Neuronal stem cell (in vitro differentiated cells): Measurements from ENCODE around the gene IDH3B.
A peak's percentile ranks its signal among the peaks of the same experiment; 100 is the strongest.

ENCODE experiments used
- DNase-seq: peaks from one replicate; pipeline ENCODE4 v3.0.0-alpha.2; 2013; ENCODE audit warnings: low spot score
- H2AFZ ChIP-seq: one replicate; pipeline ENCODE4 v1.6.1; 2013; ENCODE audit warnings: mild to moderate bottlenecking, low read length, inconsistent platforms
- H2AK5ac ChIP-seq: 2 replicates; pipeline ENCODE4 v1.6.1; 2013; ENCODE audit warnings: low read depth, mild to moderate bottlenecking, inconsistent platforms, low read length, moderate library complexity, mixed read lengths
- H2BK120ac ChIP-seq: 2 replicates; pipeline ENCODE4 v1.6.1; 2013; ENCODE audit warnings: low read depth, mild to moderate bottlenecking, inconsistent platforms, low read length, moderate library complexity, mixed read lengths
- H2BK12ac ChIP-seq: one replicate; pipeline ENCODE4 v1.6.1; 2013; ENCODE audit warnings: low read length, inconsistent platforms
- H2BK15ac ChIP-seq: 2 replicates; pipeline ENCODE4 v1.6.1; 2013; ENCODE audit warnings: mild to moderate bottlenecking, low read length, inconsistent platforms, mixed read lengths
- H2BK5ac ChIP-seq: one replicate; pipeline ENCODE4 v1.6.1; 2013; ENCODE audit warnings: inconsistent platforms, mild to moderate bottlenecking, low read length, moderate library complexity
- H3K14ac ChIP-seq: one replicate; pipeline ENCODE4 v1.6.1; 2013; ENCODE audit warnings: low read length, inconsistent platforms
- H3K18ac ChIP-seq: 2 replicates; pipeline ENCODE4 v1.6.1; 2013; ENCODE audit warnings: low read length, inconsistent platforms
- H3K23ac ChIP-seq: 2 replicates; pipeline ENCODE4 v1.6.1; 2013; ENCODE audit warnings: low read depth, mild to moderate bottlenecking, mixed read lengths, low read length, inconsistent platforms; ENCODE audit not compliant: poor library complexity
- H3K27ac ChIP-seq: replicated peaks from 3 replicates; pipeline ENCODE4 v1.5.1; 2013; ENCODE audit warnings: low read length, inconsistent platforms
- H3K27me3 ChIP-seq, 3 experiments: 2 replicates each; pipeline ENCODE4 v1.6.1; 2013; ENCODE audit warnings: low read length in 3 of 3, mild to moderate bottlenecking in 2 of 3, inconsistent platforms in 1 of 3, low read depth in 1 of 3, mixed read lengths in 1 of 3, moderate library complexity in 1 of 3; ENCODE audit not compliant: control insufficient read depth in 3 of 3, insufficient read depth in 3 of 3
- H3K36me3 ChIP-seq, 2 donors: replicated peaks in 1 of 2; 2 replicates each; pipeline ENCODE4 v1.6.1; 2013; ENCODE audit warnings: low read length in 2 of 2; ENCODE audit not compliant: control insufficient read depth in 2 of 2, insufficient read depth in 2 of 2
- H3K4ac ChIP-seq: 2 replicates; pipeline ENCODE4 v1.6.1; 2013; ENCODE audit warnings: inconsistent platforms, mild to moderate bottlenecking, low read length, moderate library complexity
- H3K4me1 ChIP-seq, 2 donors: 1 replicate in 1 of 2; 2 replicates in 1 of 2; pipeline ENCODE4 v1.6.1; 2013; ENCODE audit warnings: low read length in 2 of 2, low read depth in 1 of 2; ENCODE audit not compliant: control insufficient read depth in 2 of 2, insufficient read depth in 1 of 2
- H3K4me2 ChIP-seq: one replicate; pipeline ENCODE4 v1.6.1; 2013; ENCODE audit warnings: mild to moderate bottlenecking, low read length, inconsistent platforms; ENCODE audit not compliant: insufficient read depth, poor library complexity, severe bottlenecking
- H3K4me3 ChIP-seq, 2 donors: 2 replicates each; pipeline ENCODE4 v1.5.1; 2013; ENCODE audit warnings: low read length in 2 of 2, mild to moderate bottlenecking in 2 of 2, inconsistent platforms in 1 of 2, moderate library complexity in 1 of 2
- H3K79me1 ChIP-seq: one replicate; pipeline ENCODE4 v1.6.1; 2013; ENCODE audit warnings: low read depth, mild to moderate bottlenecking, inconsistent platforms, low read length, moderate library complexity
- H3K9ac ChIP-seq: one replicate; pipeline ENCODE4 v1.6.1; 2013; ENCODE audit warnings: mild to moderate bottlenecking, low read depth, low read length, inconsistent platforms; ENCODE audit not compliant: poor library complexity
- H3K9me3 ChIP-seq, 2 donors: replicated peaks in 1 of 2; 2 replicates each; pipeline versions ENCODE3 to v1.6.1; 2013; ENCODE audit warnings: low read length in 2 of 2, mild to moderate bottlenecking in 2 of 2, inconsistent platforms in 1 of 2, low read depth in 1 of 2, mixed read lengths in 1 of 2, moderate library complexity in 1 of 2; ENCODE audit not compliant: control insufficient read depth in 2 of 2, insufficient read depth in 1 of 2
- H4K8ac ChIP-seq: one replicate; pipeline ENCODE4 v1.6.1; 2013; ENCODE audit warnings: low read depth, mild to moderate bottlenecking, inconsistent platforms, low read length, moderate library complexity
- H4K91ac ChIP-seq: one replicate; pipeline ENCODE4 v1.6.1; 2013; ENCODE audit warnings: low read length, low read depth, mild to moderate bottlenecking, inconsistent platforms; ENCODE audit not compliant: poor library complexity
- WGBS, 2 donors: extraction: QIAGEN DNeasy Blood & Tissue Kit; methylation state at CpG; one replicate each; pipeline ENCODE4 v1.1.7; 2013; ENCODE audit warnings: missing lambda C conversion rate in 2 of 2, mixed read lengths in 1 of 2; ENCODE audit not compliant: insufficient read length in 2 of 2, insufficient replicate concordance in 1 of 2; ENCODE audit errors: extremely low coverage in 2 of 2; 5-methylcytosine and 5-hydroxymethylcytosine counted together

The IDH3B gene

GRCh38 chr20:2708665-2709064 lies 44.6 kb upstream of the IDH3B start:
- H2BK5ac ChIP-seq = no peak overlapping the region
- WGBS, 2 donors = no CpG with 5 or more reads among the region's 9 CpGs
- no peak overlapping the region for H3K23ac ChIP-seq
- H3K4me1 ChIP-seq = peaks cover 0 to 24% of the 10 kb centered on the region in 2 donors
- no peak overlapping the region for H3K27ac ChIP-seq
- H3K18ac ChIP-seq = no peak overlapping the region
- no peak overlapping the region for H3K9ac ChIP-seq
- H3K79me1 ChIP-seq = no peaks in the 10 kb centered on the region
- H3K9me3 ChIP-seq = peaks cover 0 to 4% of the 10 kb centered on the region in 2 donors
- H2AFZ ChIP-seq = no peak overlapping the region
- H4K8ac ChIP-seq = no peak overlapping the region
- no peak for DNase-seq
- H3K4ac ChIP-seq = no peak overlapping the region
- H2AK5ac ChIP-seq = no peak overlapping the region
- H2BK15ac ChIP-seq = no peak overlapping the region
- no peak overlapping the region for H2BK12ac ChIP-seq
- H3K27me3 ChIP-seq = peaks cover 0 to 3% (median 0%) of the 10 kb centered on the region in 3 experiments
- H3K4me2 ChIP-seq = no peak overlapping the region
- H2BK120ac ChIP-seq = no peak overlapping the region
- H4K91ac ChIP-seq = no peak overlapping the region
- no peak overlapping the region for H3K14ac ChIP-seq
- no peaks in the 10 kb centered on the region for H3K36me3 ChIP-seq
- no peak overlapping the region for H3K4me3 ChIP-seq

DNA sequence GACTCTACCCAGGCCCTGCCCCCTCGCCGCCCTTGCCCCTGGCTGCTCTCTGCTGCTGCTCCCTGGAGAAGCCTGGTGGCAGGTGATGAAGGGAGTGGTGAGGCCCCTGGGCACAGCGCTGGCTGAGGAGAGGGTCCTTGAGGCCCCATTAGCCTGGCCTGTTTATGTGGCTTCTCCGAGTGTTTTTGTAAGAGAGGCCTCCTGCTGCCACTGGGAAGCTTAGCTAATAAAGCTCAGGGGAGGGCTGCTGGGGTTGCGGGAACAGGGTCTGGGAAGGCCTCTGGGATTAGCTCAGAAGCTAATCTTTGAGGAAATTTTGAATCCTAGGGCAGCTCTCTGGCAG lies 44.0 kb upstream of the IDH3B start:
- H3K4me3 ChIP-seq = no peak overlapping the region
- H3K14ac ChIP-seq = peak overlapping the region; percentile 94
- H2BK15ac ChIP-seq = peak overlapping the region; percentile 60
- H4K8ac ChIP-seq = no peak overlapping the region
- no peaks in the 10 kb centered on the region for H3K79me1 ChIP-seq
- H3K27me3 ChIP-seq = peaks cover 0 to 3% (median 0%) of the 10 kb centered on the region in 3 experiments
- peak overlapping the region; percentile 19 for H2BK5ac ChIP-seq
- H3K9ac ChIP-seq = no peak overlapping the region
- H2BK120ac ChIP-seq = peak overlapping the region; percentile 24
- no peak overlapping the region for H4K91ac ChIP-seq
- H3K4me1 ChIP-seq = peaks cover 0 to 24% of the 10 kb centered on the region in 2 donors
- no peak for DNase-seq
- no peak overlapping the region for H3K23ac ChIP-seq
- no peak overlapping the region for H2BK12ac ChIP-seq
- peaks cover 0 to 4% of the 10 kb centered on the region in 2 donors for H3K9me3 ChIP-seq
- H3K36me3 ChIP-seq = no peaks in the 10 kb centered on the region
- H3K18ac ChIP-seq = peak overlapping the region; percentile 59
- no peak overlapping the region for H3K27ac ChIP-seq
- no peak overlapping the region for H3K4me2 ChIP-seq
- no peak overlapping the region for H3K4ac ChIP-seq
- peak overlapping the region; percentile 82 for H2AK5ac ChIP-seq
- WGBS, 2 donors = no CpG with 5 or more reads among the region's 5 CpGs
- no peak overlapping the region for H2AFZ ChIP-seq

DNA sequence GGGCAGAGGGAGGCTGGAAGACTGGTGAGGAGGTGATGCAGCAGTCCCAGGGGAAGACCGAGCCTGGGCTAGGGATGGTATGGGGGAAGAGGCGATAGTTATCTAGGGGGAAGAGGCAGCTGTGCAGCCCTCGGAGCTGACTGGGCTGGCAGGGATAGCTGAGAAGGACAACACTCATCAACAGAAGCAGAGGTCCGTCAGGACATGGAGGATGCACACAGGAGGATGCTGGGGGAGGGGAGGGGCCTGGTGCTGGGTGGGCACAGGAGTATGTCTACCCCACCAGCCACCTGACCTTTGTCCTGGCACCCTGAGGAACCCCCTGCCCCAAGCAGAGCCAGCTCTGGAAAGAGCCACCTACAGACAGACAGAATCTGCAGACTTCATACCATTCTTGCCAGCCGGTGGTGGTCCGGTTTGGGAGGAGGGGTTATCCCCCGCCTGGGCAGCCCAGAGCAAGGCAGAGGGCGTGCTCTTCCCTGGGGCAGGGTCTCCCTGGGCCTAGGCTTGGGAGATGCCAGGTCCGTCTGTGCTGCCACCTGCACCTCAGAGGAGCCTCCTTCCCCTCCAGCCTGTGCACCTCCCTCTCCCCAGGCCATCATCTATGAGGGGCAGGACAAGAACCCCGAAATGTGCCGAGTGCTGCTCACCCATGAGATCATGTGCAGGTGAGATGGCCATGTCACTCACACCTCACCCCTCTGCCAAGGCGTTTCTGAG lies 43.5 kb upstream of the IDH3B start:
- Histone ChIP-seq H3K4me3 (no peak overlapping the region), H3K9ac (no peak overlapping the region), H3K27ac (no peak overlapping the region), H2BK15ac (peak overlapping the region; percentile 60), H2BK5ac (peak overlapping the region; percentile 19), H3K79me1 (no peaks in the 10 kb centered on the region), H3K23ac (no peak overlapping the region), H3K9me3 (peaks cover 0 to 4% of the 10 kb centered on the region in 2 donors), H3K36me3 (no peaks in the 10 kb centered on the region), H3K18ac (peak overlapping the region; percentile 59), H2AK5ac (peak overlapping the region; percentile 82), H2BK120ac (peak overlapping the region; percentile 24), H3K14ac (peak overlapping the region; percentile 94), H3K4me1 (peaks cover 0 to 24% of the 10 kb centered on the region in 2 donors), H2AFZ (no peak overlapping the region), H3K4ac (no peak overlapping the region), H3K27me3 (peaks cover 0 to 3% (median 0%) of the 10 kb centered on the region in 3 experiments), H3K4me2 (no peak overlapping the region), H2BK12ac (peak overlapping the region; percentile 46), H4K91ac (no peak overlapping the region), H4K8ac (no peak overlapping the region)
- DNase-seq = no peak
- no CpG with 5 or more reads among the region's 12 CpGs for WGBS, 2 donors

DNA sequence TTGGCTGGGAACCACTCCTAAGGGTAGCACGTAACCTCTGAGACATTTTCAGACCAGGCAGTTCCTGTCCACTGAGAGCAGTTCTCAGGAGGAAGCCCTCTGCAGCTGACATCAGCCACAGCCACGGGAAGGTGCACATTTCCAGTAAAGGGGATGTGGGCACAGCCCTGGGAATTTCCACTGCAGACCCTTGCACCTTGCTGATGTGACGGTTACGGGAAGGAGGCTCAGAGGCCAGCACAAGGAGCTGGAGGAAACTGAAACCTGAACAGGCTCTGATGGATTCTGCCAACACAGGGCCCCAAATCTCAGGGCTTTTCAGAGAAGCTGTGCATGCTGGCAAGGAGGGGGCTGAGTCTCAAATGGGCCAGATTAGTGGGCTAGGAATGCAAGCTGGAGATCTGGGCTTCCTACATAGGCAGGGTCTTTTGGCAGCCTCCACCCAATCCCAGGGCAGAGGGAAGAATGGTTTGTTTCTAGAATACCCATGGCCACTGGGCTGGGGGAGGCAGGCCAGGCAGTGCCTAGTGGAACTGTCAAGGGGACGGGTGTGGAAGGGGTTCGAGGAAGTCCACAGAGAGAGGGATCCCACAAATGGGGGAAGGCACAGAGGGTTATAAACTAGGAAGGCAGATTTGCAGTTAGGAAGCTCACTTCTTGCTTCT lies 42.8 kb upstream of the IDH3B start:
- Histone ChIP-seq H3K27me3 (peaks cover 0 to 3% (median under 1%) of the 10 kb centered on the region in 3 experiments), H2BK5ac (peak overlapping the region; percentile 19)
- no peak for DNase-seq

More for the DNA sequence above, 42.8 kb upstream of the IDH3B start:
- H3K4me1 ChIP-seq = peaks cover 0 to 24% of the 10 kb centered on the region in 2 donors
- no peak overlapping the region for H3K4ac ChIP-seq
- peaks cover 0 to 4% of the 10 kb centered on the region in 2 donors for H3K9me3 ChIP-seq
- H4K8ac ChIP-seq = no peak overlapping the region
- no peak overlapping the region for H3K27ac ChIP-seq
- no peak overlapping the region for H4K91ac ChIP-seq
- H3K23ac ChIP-seq = no peak overlapping the region
- no peaks in the 10 kb centered on the region for H3K36me3 ChIP-seq
- H2BK120ac ChIP-seq = no peak overlapping the region
- H3K18ac ChIP-seq = peak overlapping the region; percentile 48
- H3K4me3 ChIP-seq = no peak overlapping the region
- H3K79me1 ChIP-seq = no peaks in the 10 kb centered on the region
- H2BK15ac ChIP-seq = no peak overlapping the region
- no CpG with 5 or more reads among the region's 6 CpGs for WGBS, 2 donors
- H3K14ac ChIP-seq = no peak overlapping the region
- no peak overlapping the region for H2BK12ac ChIP-seq
- H2AFZ ChIP-seq = no peak overlapping the region
- no peak overlapping the region for H3K9ac ChIP-seq
- no peak overlapping the region for H3K4me2 ChIP-seq
- peak overlapping the region; percentile 41 for H2AK5ac ChIP-seq
